Naive thymus-derived CD4-positive, alpha-beta T cell (primary cell): ENCODE data around the gene EHBP1L1. TPM values are rescaled to one million over a fixed set of nuclear protein-coding genes. Genes with fewer than 3 reads are reported as not detected.

Experiments used
- ATAC-seq: fragments of 150-1000 bp; cut with Tn5 transposase; 2 replicates; pipeline ENCODE4 v1.10.0; 2021; ENCODE audit warnings: mild to moderate bottlenecking, moderate library complexity
- CTCF ChIA-PET: fragments of 350-600 bp; sonication (Branson Sonifier 250); formaldehyde crosslinking; loops from one replicate; lab custom pipeline; 2021; ENCODE audit warnings: antibody characterized with exemption; lab: Charles Lee
- POLR2A ChIA-PET: fragments of 350-600 bp; sonication (Branson Sonifier 250); formaldehyde crosslinking; loops from one replicate; lab custom pipeline; 2021; ENCODE audit warnings: antibody characterized with exemption, inconsistent platforms; lab: Charles Lee
- DNase-seq, 9 donors: peaks; one replicate each; pipeline versions ENCODE4 v3.0.0 to v3.0.0-alpha.2; 2020 to 2022; ENCODE audit warnings: mixed read lengths in 1 of 9
- H3K27ac ChIP-seq: one replicate; pipeline ENCODE4 v1.7.0; 2013; ENCODE audit warnings: mild to moderate bottlenecking, low read depth, low read length, moderate library complexity
- H3K27me3 ChIP-seq, 2 donors: one replicate each; pipeline ENCODE4 v1.7.0; 2013; ENCODE audit warnings: low read length in 2 of 2, mild to moderate bottlenecking in 2 of 2, moderate library complexity in 2 of 2; ENCODE audit not compliant: control insufficient read depth in 2 of 2, insufficient read depth in 2 of 2
- H3K36me3 ChIP-seq, 3 experiments: 1 replicate in 2 of 3; 2 replicates in 1 of 3; pipeline ENCODE4 v1.7.0; 2013; ENCODE audit warnings: low read length in 3 of 3, mild to moderate bottlenecking in 3 of 3, moderate library complexity in 1 of 3; ENCODE audit not compliant: insufficient read depth in 3 of 3, control insufficient read depth in 2 of 3
- H3K4me1 ChIP-seq, 2 donors: one replicate each; pipeline ENCODE4 v1.7.0; 2013; ENCODE audit warnings: low read length in 2 of 2, mild to moderate bottlenecking in 2 of 2, moderate library complexity in 1 of 2; ENCODE audit not compliant: control insufficient read depth in 2 of 2, insufficient read depth in 2 of 2
- H3K4me3 ChIP-seq: 2 replicates; pipeline ENCODE4 v1.7.0; 2013; ENCODE audit warnings: mild to moderate bottlenecking, low read length
- H3K9me3 ChIP-seq, 3 experiments: 1 replicate in 2 of 3; 2 replicates in 1 of 3; pipeline ENCODE4 v1.7.0; 2013; ENCODE audit warnings: low read length in 3 of 3; ENCODE audit not compliant: control insufficient read depth in 2 of 3
- H3K27ac Mint-ChIP-seq, 9 donors: one replicate each; pipeline ENCODE4 v1.8.0; 2020 to 2022; ENCODE audit warnings: mixed read lengths in 9 of 9, mild to moderate bottlenecking in 8 of 9, moderate library complexity in 5 of 9, inconsistent platforms in 2 of 9
- H3K27me3 Mint-ChIP-seq, 5 donors: one replicate each; pipeline ENCODE4 v1.8.0; 2021 to 2022; ENCODE audit warnings: mixed read lengths in 5 of 5, mild to moderate bottlenecking in 1 of 5
- H3K36me3 Mint-ChIP-seq, 5 donors: one replicate each; pipeline ENCODE4 v1.8.0; 2020 to 2022; ENCODE audit warnings: mixed read lengths in 5 of 5, mild to moderate bottlenecking in 3 of 5, inconsistent platforms in 1 of 5
- H3K4me1 Mint-ChIP-seq, 7 donors: one replicate each; pipeline ENCODE4 v1.8.0; 2020 to 2022; ENCODE audit warnings: mixed read lengths in 7 of 7, mild to moderate bottlenecking in 3 of 7, inconsistent platforms in 1 of 7
- H3K4me3 Mint-ChIP-seq, 10 donors: one replicate each; pipeline ENCODE4 v1.8.0; 2020 to 2022; ENCODE audit warnings: mild to moderate bottlenecking in 10 of 10, mixed read lengths in 10 of 10, moderate library complexity in 6 of 10, inconsistent platforms in 2 of 10
- H3K9me3 Mint-ChIP-seq, 11 donors: one replicate each; pipeline ENCODE4 v1.8.0; 2020 to 2022; ENCODE audit warnings: mixed read lengths in 11 of 11, mild to moderate bottlenecking in 4 of 11, inconsistent platforms in 1 of 11, moderate library complexity in 1 of 11
- intact Hi-C, 2 donors: fragments of 100-400 bp; cut with micrococcal nuclease; formaldehyde crosslinking; loops; one replicate each; pipeline ENCODE4 v1.15.1; 2023
- polyA plus RNA-seq, 2 donors: library from polyadenylated mRNA; unstranded; fragments of 300-500 nt; fragmentation: Illumina TruSeq; gene quantifications; one replicate each; pipeline ENCODE4 v1.2.3, GENCODE V29; 2021
- total RNA-seq, 6 experiments: library from RNA in 5 of 6; stranded (reverse) in 5 of 6; gene quantifications; 1 replicate in 5 of 6; 2 replicates in 1 of 6; pipeline ENCODE4 v1.2.3 and lab custom pipeline; 2021 to 2026

The EHBP1L1 gene
- total and polyA plus RNA-seq, 7 experiments from 2014 or later, result 12.3 to 207 (median 121) TPM

GRCh38 chr11:65609665-65610064, 33.8 kb downstream of the EHBP1L1 start:
- intact Hi-C loops, result no loop called here
- peaks cover 0 to 67% (median 6%) of the 10 kb centered on the region in 3 experiments for H3K36me3 ChIP-seq

GRCh38 chr11:65610404-65610803, 34.6 kb downstream of the EHBP1L1 start:
- H3K9me3 Mint-ChIP-seq, result peaks cover 0 to 2% (median 0%) of the 10 kb centered on the region in 11 donors
- H3K27ac Mint-ChIP-seq, result peak overlapping the region; percentile 64 to 96 (median 88)
- H3K36me3 Mint-ChIP-seq, result peaks cover 0 to 14% (median 3%) of the 10 kb centered on the region in 5 donors
- peaks cover 0 to 3% (median 0%) of the 10 kb centered on the region in 5 donors for H3K27me3 Mint-ChIP-seq
- intact Hi-C loops, result no loop called here
- peaks cover 31 to 42% of the 10 kb centered on the region in 2 donors for H3K4me1 ChIP-seq
- ChIA-PET POLR2A (interaction anchor here (1.6 kb wide), 1 partner anchor 21 kb away, joined by 6 read pairs; no protein-coding TSS in a partner anchor), CTCF (interaction anchor here (1.6 kb wide), 1 partner anchor 17 kb away, joined by 4 read pairs; no protein-coding TSS in a partner anchor)
- ATAC-seq, result no peak
- H3K4me3 ChIP-seq, result no peak overlapping the region
- peaks cover 0 to 63% (median 6%) of the 10 kb centered on the region in 3 experiments for H3K36me3 ChIP-seq
- H3K4me3 Mint-ChIP-seq, result peak overlapping the region in 9 of 10 donors; percentile 6 to 99 (median 45)
- no peaks in the 10 kb centered on the region for H3K27me3 ChIP-seq
- H3K27ac ChIP-seq, result peak overlapping the region; percentile 98
- H3K9me3 ChIP-seq, result no peaks in the 10 kb centered on the region
- DNase-seq, result no peak
- H3K4me1 Mint-ChIP-seq, result peaks cover 31 to 50% (median 42%) of the 10 kb centered on the region in 7 donors

More at GRCh38 chr11:65609665-65610064, 33.8 kb downstream of the EHBP1L1 start:
- Mint-ChIP-seq H3K4me3 (peak overlapping the region in 6 of 10 donors; percentile 30 to 99 (median 44)), H3K9me3 (peaks cover 0 to 2% (median 0%) of the 10 kb centered on the region in 11 donors), H3K27ac (peak overlapping the region; percentile 19 to 96 (median 88)), H3K27me3 (no peaks in the 10 kb centered on the region), H3K4me1 (peaks cover 31 to 47% (median 39%) of the 10 kb centered on the region in 7 donors), H3K36me3 (peaks cover 0 to 14% (median 3%) of the 10 kb centered on the region in 5 donors)
- H3K4me3 ChIP-seq, result no peak overlapping the region
- peaks cover 31 to 42% of the 10 kb centered on the region in 2 donors for H3K4me1 ChIP-seq
- no peak for ATAC-seq
- ChIA-PET CTCF (interaction anchor here (0.6 to 1.1 kb wide), 2 partner anchors 16 to 57 kb away, joined by 3 read pairs; no protein-coding TSS in a partner anchor), POLR2A (interaction anchor here (1.3 to 1.6 kb wide), 2 partner anchors 20 to 53 kb away, joined by 3 to 6 read pairs; partner anchors contain the start of gene RELA)
- no peaks in the 10 kb centered on the region for H3K9me3 ChIP-seq
- no peak for DNase-seq
- no peaks in the 10 kb centered on the region for H3K27me3 ChIP-seq
- H3K27ac ChIP-seq, result peak overlapping the region; percentile 98

GRCh38 chr11:65611028-65611757, 35.3 kb downstream of the EHBP1L1 start:
- no peaks in the 10 kb centered on the region for H3K27me3 ChIP-seq
- peak overlapping the region; percentile 30 to 96 (median 87) for H3K27ac Mint-ChIP-seq
- POLR2A ChIA-PET, result interaction anchor here (1.4 to 6.7 kb wide), 6 partner anchors 15 to 113 kb away, joined by 3 to 52 read pairs (median 11); partner anchors contain the start of genes MALAT1 and SCYL1
- H3K9me3 Mint-ChIP-seq, result peaks cover 0 to 4% (median 0%) of the 10 kb centered on the region in 11 donors
- H3K4me3 Mint-ChIP-seq, result peak overlapping the region; percentile 27 to 99 (median 96)
- peaks cover 32 to 51% (median 42%) of the 10 kb centered on the region in 7 donors for H3K4me1 Mint-ChIP-seq
- H3K9me3 ChIP-seq, result no peaks in the 10 kb centered on the region
- CTCF ChIA-PET, result interaction anchor here (1.6 kb wide), 1 partner anchor 17 kb away, joined by 4 read pairs; no protein-coding TSS in a partner anchor
- peaks cover 0 to 58% (median under 1%) of the 10 kb centered on the region in 3 experiments for H3K36me3 ChIP-seq
- no peak for ATAC-seq
- H3K4me3 ChIP-seq, result no peak overlapping the region
- peaks cover 0 to 10% (median 3%) of the 10 kb centered on the region in 5 donors for H3K36me3 Mint-ChIP-seq
- no peak for DNase-seq
- peak overlapping the region; percentile 98 for H3K27ac ChIP-seq
- intact Hi-C loops, result no loop called here
- H3K27me3 Mint-ChIP-seq, result peaks cover 0 to 6% (median 0%) of the 10 kb centered on the region in 5 donors
- peaks cover 31 to 42% of the 10 kb centered on the region in 2 donors for H3K4me1 ChIP-seq

GRCh38 chr11:65611758-65612603, 36.1 kb downstream of the EHBP1L1 start:
- intact Hi-C loops, result no loop called here
- H3K36me3 Mint-ChIP-seq, result peaks cover 0 to 15% (median 6%) of the 10 kb centered on the region in 5 donors
- Histone ChIP-seq H3K4me1 (peaks cover 39 to 50% of the 10 kb centered on the region in 2 donors), H3K36me3 (peaks cover 0 to 51% (median 0%) of the 10 kb centered on the region in 3 experiments), H3K4me3 (peak overlapping the region; percentile 89), H3K27me3 (no peaks in the 10 kb centered on the region), H3K27ac (peak overlapping the region; percentile 98), H3K9me3 (no peaks in the 10 kb centered on the region)
- ChIA-PET POLR2A (interaction anchor here (0.5 to 6.7 kb wide), 14 partner anchors 8 to 263 kb away, joined by 3 to 52 read pairs (median 6); partner anchors contain the start of genes EHBP1L1, MALAT1, MUS81 and RELA), CTCF (interaction anchor here (1.0 kb wide), 2 partner anchors 46 to 72 kb away, joined by 3 to 4 read pairs; no protein-coding TSS in a partner anchor)
- H3K4me3 Mint-ChIP-seq, result peak overlapping the region; percentile 93 to 99 (median 97)
- H3K4me1 Mint-ChIP-seq, result peaks cover 40 to 59% (median 48%) of the 10 kb centered on the region in 7 donors
- peak overlapping the region; percentile 87 to 96 (median 92) for H3K27ac Mint-ChIP-seq
- DNase-seq, result no peak
- ATAC-seq, result no peak
- H3K9me3 Mint-ChIP-seq, result peaks cover 0 to 4% (median 0%) of the 10 kb centered on the region in 11 donors
- peaks cover 0 to 6% (median 0%) of the 10 kb centered on the region in 5 donors for H3K27me3 Mint-ChIP-seq

- peaks cover 46 to 55% of the 10 kb centered on the region in 2 donors for H3K4me1 ChIP-seq
- POLR2A ChIA-PET, result interaction anchor here (0.6 to 6.7 kb wide), 14 partner anchors 9 to 247 kb away, joined by 3 to 52 read pairs (median 8); partner anchors contain the start of genes EHBP1L1, KAT5, MALAT1 and MUS81
Observed at GRCh38 chr11:65612691-65613090, 36.8 kb downstream of the EHBP1L1 start.

More at GRCh38 chr11:65612691-65613090, 36.8 kb downstream of the EHBP1L1 start:
- peak overlapping the region; percentile 93 to 99 (median 97) for H3K4me3 Mint-ChIP-seq
- H3K27me3 Mint-ChIP-seq, result peaks cover 0 to 6% (median 0%) of the 10 kb centered on the region in 5 donors
- intact Hi-C loops, result no loop called here
- Histone ChIP-seq H3K27me3 (no peaks in the 10 kb centered on the region), H3K4me3 (peak overlapping the region; percentile 89), H3K9me3 (no peaks in the 10 kb centered on the region), H3K36me3 (peaks cover 0 to 51% (median 6%) of the 10 kb centered on the region in 3 experiments), H3K27ac (peak overlapping the region; percentile 98)
- H3K9me3 Mint-ChIP-seq, result peaks cover 0 to 4% (median 0%) of the 10 kb centered on the region in 11 donors
- no peak for DNase-seq
- H3K36me3 Mint-ChIP-seq, result peaks cover 0 to 15% (median 6%) of the 10 kb centered on the region in 5 donors
- ATAC-seq, result no peak
- peaks cover 40 to 66% (median 52%) of the 10 kb centered on the region in 7 donors for H3K4me1 Mint-ChIP-seq
- CTCF ChIA-PET, result interaction anchor here (0.9 to 1.0 kb wide), 3 partner anchors 47 to 272 kb away, joined by 3 to 4 read pairs (median 4); no protein-coding TSS in a partner anchor
- H3K27ac Mint-ChIP-seq, result peak overlapping the region; percentile 87 to 96 (median 92)
